ENCODE results near the gene CACNA1C.

Gene CACNA1C

GRCh38 chr12:2263901-2264300, 211.1 kb downstream of the CACNA1C start:
- DNase-seq = no peak

GRCh38 chr12:2264651-2265232, 212.0 kb downstream of the CACNA1C start:
- DNase-seq = no peak

- DNase-seq = no peak
Observed at GRCh38 chr12:2265461-2266167, 212.8 kb downstream of the CACNA1C start.

GRCh38 chr12:2266666-2267620, 214.2 kb downstream of the CACNA1C start:
- DNase-seq = no peak

GRCh38 chr12:2267703-2268470, 215.1 kb downstream of the CACNA1C start:
- no peak for DNase-seq

- no peak for DNase-seq
Observed at GRCh38 chr12:2268471-2269286, 215.9 kb downstream of the CACNA1C start.

GRCh38 chr12:2270846-2271245, 218.1 kb downstream of the CACNA1C start:
- DNase-seq = no peak

- no peak for DNase-seq
Observed at GRCh38 chr12:2271961-2272360, 219.2 kb downstream of the CACNA1C start.

GRCh38 chr12:2273288-2273687, 220.5 kb downstream of the CACNA1C start:
- no peak for DNase-seq

GRCh38 chr12:2273751-2274150, 221.0 kb downstream of the CACNA1C start:
- DNase-seq = no peak

GRCh38 chr12:2274733-2275132, 221.9 kb downstream of the CACNA1C start:
- no peak for DNase-seq

GRCh38 chr12:2276288-2277033, 223.7 kb downstream of the CACNA1C start:
- DNase-seq = no peak

GRCh38 chr12:2277492-2278155, 224.8 kb downstream of the CACNA1C start:
- no peak for DNase-seq

GRCh38 chr12:2281446-2281845, 228.7 kb downstream of the CACNA1C start:
- DNase-seq = no peak

- DNase-seq = no peak
Observed at GRCh38 chr12:2282318-2282717, 229.5 kb downstream of the CACNA1C start.

- DNase-seq = no peak
Observed at GRCh38 chr12:2283480-2283879, 230.7 kb downstream of the CACNA1C start.

GRCh38 chr12:2283916-2284315, 231.1 kb downstream of the CACNA1C start:
- peak; percentile 59 to 63 for DNase-seq

- peak; percentile 59 to 63 for DNase-seq
Observed at GRCh38 chr12:2284321-2284813, 231.6 kb downstream of the CACNA1C start.

GRCh38 chr12:2284857-2285256, 232.1 kb downstream of the CACNA1C start:
- peak; percentile 59 to 73 for DNase-seq

GRCh38 chr12:2285462-2285861, 232.7 kb downstream of the CACNA1C start:
- DNase-seq = no peak
